Keratinocyte (primary cell): ENCODE data around the gene RPS27L.

ENCODE experiments used
- EZH2 ChIP-seq: IDR thresholded peaks from one replicate; pipeline ENCODE4 v1.6.1; 2012; ENCODE audit warnings: inconsistent platforms, mild to moderate bottlenecking, low read length, moderate library complexity
- TF ChIP-seq, protein P1 (sequence below), 3 experiments: IDR thresholded peaks in 1 of 3; conservative IDR thresholded peaks in 1 of 3; optimal IDR thresholded peaks in 1 of 3; 2 replicates in 2 of 3; 3 replicates in 1 of 3; pipeline versions ENCODE3 to v1.5.1; 2011; ENCODE audit warnings: low read length in 3 of 3, mild to moderate bottlenecking in 3 of 3, moderate library complexity in 2 of 3, control low read depth in 1 of 3, inconsistent platforms in 1 of 3; ENCODE audit not compliant: insufficient read depth in 2 of 3; ENCODE audit errors: extremely low read depth in 1 of 3

DNA sequence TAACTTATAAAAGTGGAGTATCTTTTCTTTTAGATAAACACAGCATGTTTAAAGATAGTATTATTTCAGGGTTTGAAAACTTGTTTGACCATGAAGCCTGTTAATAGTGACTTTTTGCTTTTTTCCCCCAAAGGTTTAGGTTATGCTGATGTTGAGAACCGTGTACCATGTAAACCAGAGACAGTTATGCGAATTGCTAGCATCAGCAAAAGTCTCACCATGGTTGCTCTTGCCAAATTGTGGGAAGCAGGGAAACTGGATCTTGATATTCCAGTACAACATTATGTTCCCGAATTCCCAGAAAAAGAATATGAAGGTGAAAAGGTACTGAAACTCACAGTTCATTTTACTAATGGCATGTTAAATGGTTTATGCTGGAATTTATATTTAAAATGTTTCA is 30.6 kb downstream of the RPS27L start:
- TF ChIP-seq, protein P1, sequence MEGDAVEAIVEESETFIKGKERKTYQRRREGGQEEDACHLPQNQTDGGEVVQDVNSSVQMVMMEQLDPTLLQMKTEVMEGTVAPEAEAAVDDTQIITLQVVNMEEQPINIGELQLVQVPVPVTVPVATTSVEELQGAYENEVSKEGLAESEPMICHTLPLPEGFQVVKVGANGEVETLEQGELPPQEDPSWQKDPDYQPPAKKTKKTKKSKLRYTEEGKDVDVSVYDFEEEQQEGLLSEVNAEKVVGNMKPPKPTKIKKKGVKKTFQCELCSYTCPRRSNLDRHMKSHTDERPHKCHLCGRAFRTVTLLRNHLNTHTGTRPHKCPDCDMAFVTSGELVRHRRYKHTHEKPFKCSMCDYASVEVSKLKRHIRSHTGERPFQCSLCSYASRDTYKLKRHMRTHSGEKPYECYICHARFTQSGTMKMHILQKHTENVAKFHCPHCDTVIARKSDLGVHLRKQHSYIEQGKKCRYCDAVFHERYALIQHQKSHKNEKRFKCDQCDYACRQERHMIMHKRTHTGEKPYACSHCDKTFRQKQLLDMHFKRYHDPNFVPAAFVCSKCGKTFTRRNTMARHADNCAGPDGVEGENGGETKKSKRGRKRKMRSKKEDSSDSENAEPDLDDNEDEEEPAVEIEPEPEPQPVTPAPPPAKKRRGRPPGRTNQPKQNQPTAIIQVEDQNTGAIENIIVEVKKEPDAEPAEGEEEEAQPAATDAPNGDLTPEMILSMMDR (optimal IDR thresholded peaks at IDR 0.05 in 1 of 3, IDR thresholded peaks at IDR 0.05 in 1 of 3, conservative IDR thresholded peaks at IDR 0.05 in 1 of 3; ENCODE audit: extremely low read depth in 1 of 3, insufficient read depth in 2 of 3, low read length in 3 of 3): no peak
- no peak for TF ChIP-seq EZH2
